Raji (cell line): Measurements from ENCODE around the gene PACSIN2.
A peak's percentile ranks its signal among the peaks of the same experiment; 100 is the strongest.

Experiments
- POLR2A ChIP-seq: IDR thresholded peaks from 2 replicates; pipeline ENCODE4 v1.6.1; 2011; ENCODE audit warnings: low read depth, low read length, control low read depth; ENCODE audit not compliant: insufficient read depth

PACSIN2 gene

DNA sequence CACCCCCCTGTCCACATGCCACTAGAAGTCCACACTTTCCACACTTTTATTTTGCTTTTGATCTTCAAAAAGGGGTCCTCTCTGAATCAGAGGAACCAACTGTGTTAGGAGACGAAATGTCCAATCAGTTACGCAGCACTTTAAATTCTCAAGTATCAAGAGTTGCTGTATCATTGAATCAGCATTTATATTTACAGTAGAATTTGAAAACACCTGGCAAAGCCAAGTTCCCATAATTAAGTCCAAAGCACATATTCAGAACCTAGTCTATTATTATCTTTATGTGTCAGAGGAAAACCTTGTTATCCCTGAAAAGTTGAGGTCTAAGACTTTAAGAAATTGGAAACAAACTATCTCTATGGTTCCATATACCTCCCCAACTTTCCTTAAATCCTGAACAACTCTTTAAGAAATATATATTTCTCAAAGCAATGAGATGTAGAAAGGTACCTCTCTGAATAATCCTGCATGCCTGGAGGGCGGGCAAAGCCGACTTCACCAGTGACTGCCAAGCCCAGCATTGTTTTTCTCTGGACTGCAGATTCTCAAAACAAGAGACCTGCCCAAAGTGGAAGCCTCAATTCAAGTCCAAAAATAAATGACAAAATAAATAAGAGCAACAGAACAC is 82.0 kb downstream of the PACSIN2 start:
- no peak for TF ChIP-seq POLR2A

DNA sequence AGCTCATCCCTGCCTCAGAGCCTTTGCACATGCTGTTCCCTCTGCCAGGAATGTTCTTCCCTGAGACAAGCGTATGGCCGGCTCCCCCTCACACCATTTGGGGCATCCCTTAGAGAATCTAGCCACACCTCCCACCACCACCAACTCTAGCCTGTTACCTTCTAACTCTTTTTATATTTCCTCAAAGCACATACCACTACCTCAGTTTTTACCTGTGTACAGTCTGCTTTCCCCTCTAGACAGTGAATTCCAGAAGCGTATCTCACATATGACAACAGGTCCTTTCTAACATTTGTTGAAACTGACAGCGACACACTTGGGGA is 82.8 kb downstream of the PACSIN2 start:
- TF ChIP-seq POLR2A = no peak

DNA sequence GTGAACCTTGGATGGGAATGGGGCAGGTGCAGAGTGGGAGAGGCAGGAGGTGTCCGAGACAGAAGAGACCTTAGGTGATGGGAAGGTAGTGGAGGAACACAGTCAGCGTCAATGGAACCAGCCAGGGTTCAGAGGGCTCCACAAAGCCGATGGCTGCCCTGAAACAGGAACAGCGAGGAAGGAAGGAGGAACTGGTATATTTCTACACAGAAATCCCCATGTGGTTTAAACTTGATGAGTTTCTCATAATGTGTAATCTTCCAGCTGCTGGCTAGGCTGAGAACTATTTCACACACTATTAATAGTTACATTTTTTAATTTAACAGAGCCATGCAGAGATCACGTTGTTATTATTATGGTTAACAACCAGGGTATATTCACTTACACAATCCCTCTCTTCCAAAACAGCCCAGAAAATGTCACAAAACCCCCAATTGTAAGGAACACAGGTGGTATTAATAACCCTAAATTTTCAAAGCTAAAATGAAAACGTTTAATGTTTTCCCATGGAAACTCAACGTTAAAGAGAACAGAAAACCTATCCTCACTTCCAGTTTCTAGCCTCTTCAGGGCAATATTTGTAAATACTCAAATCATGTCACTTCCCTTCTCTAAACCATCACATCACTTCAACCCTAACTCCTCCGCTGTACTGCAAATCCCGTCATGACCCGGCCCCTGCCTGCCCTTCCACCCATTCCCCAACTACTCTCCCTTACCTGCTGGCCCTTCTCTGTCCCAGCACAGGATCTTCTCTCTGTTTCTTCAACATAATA is 83.3 kb downstream of the PACSIN2 start:
- TF ChIP-seq POLR2A = 0 out of 2 replicates have a peak, but pooled peaks have one; percentile 7

DNA sequence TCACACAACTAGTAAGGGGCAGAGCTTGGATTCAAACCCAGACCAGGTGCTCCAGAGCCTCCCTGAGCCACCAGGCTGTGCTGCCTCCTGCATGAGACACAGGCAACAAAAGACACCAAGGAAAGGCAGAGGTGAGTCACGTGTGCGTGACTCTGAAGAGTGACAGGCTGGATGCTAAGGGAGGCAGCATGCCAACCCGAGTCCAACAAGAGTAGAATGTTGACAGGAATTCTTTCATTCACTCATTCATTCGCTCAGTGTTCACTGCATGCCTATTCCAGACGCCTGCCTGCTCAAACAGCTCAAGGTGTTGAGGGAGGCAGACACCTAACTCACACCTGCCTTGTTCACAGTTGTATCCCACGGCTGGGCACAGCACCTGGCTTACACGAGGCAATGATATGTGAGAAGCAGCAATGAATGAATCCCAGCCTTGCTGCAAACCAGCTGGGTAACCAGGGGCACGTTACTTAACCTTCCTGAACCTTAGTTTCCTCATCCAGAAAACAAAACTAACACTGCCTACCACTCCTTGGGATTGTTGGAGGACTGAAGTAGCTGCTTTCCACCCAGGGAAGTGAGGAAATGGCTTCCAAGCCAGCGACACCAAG is 84.0 kb downstream of the PACSIN2 start:
- no peak for TF ChIP-seq POLR2A

DNA sequence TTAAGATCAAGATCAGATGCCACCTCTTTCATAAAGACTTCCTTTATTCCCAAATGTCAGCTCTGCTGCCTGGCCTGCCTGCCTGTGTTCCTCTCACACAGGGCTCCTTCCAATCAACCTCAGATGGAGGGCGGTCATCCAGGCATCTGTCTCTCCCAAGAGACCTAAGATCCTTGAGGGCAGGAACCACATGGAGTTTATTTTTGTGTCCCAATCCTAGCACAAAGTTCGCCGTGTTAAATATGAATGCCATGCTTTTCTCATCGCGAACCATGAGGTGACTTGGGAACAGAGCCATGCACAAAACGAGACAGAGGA is 85.2 kb downstream of the PACSIN2 start:
- TF ChIP-seq POLR2A = no peak

DNA sequence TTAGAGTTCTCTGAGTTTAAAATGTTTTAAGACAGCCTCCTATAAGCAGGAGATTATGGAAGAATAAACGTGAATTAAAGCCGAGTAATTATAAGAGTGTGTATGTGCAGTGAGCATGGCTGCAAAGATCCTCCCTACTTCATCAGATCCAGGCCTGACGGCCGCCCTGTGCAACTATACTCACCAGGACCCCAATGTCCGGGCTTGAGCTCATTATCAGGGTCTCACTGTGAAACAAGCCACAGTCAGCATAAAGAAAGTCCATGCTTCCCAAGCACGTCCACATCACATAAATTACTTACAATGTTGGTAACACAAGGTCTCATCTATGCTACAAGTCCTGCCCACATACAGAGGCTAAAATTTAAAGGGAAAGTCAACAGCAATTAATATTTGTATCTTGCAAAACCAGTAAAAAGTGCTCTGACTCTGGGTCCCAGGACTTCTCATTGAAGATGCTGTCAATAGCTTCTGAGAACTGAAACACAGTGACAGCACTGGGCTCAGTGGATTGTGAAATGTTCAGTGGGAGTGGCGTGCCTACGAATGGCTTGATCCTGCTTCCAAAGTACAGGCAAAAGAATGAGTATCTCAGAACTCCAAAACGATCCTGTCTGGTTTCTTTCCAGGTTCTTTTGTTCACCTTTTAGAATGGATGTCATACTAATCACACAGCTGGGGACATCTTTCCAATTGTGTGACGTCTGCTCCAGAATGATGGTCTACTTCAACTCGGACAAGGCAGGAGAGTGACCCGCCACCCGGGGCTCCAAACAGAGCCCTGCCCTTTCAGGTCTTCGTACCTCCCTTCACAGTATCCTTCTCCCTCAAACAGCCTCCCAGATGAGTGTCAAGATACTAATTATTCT is 85.7 kb downstream of the PACSIN2 start:
- no peak for TF ChIP-seq POLR2A

DNA sequence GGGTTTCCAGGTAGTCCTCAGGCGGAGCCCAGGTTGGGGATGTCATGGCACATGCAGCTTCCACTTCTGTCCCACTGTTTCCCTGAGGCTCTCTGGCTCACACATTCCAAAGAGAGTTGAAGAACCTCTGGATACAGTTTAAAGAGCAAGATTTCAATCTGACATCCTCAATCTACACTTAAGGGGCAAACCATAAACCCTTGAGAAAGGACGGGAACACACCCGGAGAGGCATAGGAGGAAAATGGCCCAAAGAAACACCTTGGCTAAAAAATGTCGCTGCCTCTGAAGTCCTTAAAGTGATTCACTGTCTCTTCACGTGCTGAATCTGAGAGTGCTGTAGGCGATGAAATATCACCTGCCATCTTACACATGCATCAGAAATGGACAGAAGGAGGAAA is 87.0 kb downstream of the PACSIN2 start:
- TF ChIP-seq POLR2A = no peak

DNA sequence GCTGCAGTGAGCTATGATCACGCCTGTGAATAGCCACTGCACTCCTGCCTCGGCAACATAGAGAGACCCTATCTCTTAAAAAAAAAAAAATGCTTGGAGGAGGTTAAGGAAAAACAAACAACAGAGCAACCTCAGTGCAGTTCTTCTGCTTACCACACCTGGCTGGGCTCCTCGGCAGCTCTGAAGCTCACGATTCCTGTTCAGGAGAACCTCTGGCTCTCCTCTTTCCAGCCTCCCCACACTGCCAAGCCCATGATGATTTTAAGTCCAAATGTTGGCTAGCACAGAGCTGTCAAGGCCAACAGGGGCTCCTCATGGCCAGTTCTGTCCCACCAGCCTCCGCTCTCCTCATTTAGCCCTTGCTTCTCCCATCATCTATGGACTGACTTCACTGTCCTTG is 88.2 kb downstream of the PACSIN2 start:
- TF ChIP-seq POLR2A = no peak

DNA sequence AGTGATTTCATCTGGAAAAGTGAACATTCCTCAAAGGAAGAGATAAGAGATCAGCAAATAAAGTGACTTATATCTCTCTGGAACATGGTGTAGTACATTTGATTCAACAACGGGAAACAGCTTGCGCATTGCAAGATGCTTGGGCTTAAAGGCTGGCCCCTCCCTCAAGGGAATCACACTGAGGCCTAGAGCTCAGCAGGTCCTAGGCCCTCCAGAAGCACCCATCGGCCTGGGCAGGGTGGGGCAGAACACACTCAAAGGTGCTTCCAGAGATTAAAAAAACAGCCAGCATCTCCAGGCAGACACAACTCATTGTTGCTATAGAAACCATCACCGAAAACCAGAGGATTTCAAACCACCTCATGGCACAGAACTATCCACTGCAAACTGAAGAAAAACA is 88.8 kb downstream of the PACSIN2 start:
- TF ChIP-seq POLR2A = no peak

DNA sequence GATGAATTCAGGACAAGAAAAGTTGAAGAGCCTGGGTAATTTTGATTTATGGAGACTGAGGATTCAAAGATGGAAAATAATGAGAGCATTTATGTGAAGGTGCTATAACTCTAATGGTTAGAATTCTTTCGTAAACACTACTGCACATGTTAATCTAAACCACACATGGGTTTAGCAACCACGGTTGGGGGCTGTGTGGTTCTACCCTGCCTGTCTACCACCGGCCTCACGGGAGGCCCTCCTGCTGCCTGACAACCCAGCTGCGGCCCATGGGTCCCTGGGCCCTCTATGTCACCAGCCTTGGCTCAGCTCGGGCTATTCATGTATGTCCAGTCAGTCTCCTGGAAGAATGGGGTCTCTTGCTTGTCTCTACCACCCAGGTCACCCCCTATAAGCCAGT is 89.4 kb downstream of the PACSIN2 start:
- no peak for TF ChIP-seq POLR2A

DNA sequence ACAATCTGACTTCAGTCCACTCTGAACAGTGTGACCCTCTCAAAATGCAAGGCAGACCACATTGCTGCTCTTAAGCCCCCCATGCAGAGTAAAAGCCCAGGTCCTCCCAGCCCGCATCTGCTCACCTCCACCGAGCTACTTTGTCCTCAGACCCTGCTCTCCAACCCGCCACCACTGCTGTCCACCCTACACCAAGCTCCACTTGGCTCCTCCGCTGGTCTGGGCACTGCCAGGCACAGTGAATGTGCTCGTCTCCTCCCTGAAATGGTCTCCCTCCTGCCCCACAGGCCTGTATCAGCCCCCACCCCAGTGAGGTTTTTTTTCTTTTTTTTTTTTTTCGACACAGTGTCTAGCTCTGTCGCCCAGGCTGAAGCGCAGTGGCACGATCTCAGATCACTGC is 90.5 kb downstream of the PACSIN2 start:
- no peak for TF ChIP-seq POLR2A

DNA sequence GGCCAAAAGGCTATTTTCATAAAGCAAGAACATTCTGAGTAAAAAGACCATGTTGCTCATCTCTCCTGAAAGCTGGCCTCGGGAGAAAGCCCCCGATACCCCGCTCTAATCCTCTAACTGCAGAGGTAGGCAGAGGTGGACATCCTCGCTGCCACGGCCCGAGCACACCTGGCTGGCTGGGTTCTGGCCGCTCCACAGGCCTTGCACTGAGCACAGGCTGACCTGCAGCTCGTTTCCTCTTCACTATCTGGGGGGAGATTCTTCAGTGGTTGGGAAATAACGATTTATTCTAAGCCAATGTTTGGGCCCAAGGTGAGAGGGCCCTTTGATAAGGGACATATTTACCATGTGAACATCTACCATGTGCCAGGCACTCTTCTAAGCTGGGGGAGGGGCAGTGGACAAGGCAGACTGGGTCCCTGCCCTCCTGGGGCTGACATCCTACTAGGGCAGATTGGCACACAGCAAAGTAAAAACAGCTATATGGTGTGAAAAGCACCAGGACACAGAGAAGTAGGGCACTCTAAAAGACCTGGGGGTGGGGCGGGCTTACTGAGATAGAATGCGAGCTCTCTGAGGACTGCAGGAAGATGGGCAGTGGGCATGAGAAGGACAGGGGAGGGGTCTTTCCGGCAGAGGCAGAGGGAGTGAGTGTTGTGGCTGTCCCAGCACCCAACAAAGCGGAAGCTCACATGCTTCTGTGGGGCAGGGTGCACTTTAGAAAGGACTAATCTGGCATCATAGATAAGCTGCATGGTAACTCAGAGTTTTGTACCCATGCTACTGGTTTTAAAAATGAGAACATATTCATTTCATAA is 92.4 kb downstream of the PACSIN2 start:
- no peak for TF ChIP-seq POLR2A

DNA sequence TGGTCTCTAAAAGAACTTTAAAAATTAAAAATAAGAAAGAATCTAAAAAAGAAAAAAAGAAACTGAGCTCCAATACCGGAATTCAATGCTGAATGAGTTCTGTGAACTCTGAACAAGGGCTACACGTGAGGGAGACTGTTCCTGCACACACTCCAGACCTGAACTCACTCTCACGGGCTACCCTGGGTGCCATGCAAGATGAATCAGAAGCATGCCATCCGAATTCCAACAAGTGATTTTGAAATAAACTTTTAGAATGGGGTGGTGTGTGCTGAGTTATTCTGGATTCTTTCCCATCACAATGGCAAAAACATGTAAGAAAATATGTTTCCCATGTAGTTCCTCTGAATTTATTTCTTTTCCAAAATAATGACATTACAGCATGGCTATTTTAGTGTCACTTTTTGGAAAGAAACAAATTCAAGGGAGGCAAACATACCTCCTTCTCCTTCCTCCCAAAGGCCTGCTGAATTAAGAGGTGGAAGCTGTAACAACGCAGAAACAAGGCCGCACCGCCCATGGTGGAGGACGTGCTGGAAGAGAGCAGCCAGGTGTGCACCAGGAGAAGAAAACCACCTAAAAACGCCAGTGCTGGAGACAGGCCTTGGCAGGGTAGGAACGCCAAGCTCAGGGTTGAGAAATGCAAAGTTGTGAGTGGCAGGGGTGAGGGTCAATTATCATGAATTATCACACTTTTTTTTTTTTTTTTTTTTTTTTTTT is 94.7 kb downstream of the PACSIN2 start:
- no peak for TF ChIP-seq POLR2A

DNA sequence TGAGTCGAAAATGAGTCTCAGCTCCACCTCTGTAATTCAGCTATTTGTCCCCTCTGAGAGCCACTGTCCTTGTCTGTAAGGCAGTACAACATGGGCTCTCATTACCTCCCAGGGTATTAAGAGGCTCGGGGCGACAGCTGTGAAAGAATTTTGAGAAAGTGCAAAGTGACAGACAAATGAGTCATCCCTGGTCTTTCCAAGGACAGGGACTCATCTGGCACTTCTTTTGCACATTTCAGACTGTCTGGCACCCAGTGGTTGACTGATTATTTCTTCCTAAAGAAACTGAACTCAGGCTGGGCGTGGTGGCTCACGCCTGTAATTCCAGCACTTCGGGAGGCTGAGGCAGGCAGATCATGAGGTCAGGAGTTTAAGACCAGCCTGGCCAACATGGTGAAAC is 95.8 kb downstream of the PACSIN2 start:
- TF ChIP-seq POLR2A = no peak
